ENCODE measurements around the gene HLA-DMA. TPM values are rescaled to one million over a fixed set of nuclear protein-coding genes. Genes with fewer than 3 reads are reported as not detected.

Gene HLA-DMA
- total and polyA plus RNA-seq, 2 of the 13 experiments (the other 11 are each of a cell fraction or from before 2014, with no cell fraction given): 0.70 to 0.71 TPM

DNA sequence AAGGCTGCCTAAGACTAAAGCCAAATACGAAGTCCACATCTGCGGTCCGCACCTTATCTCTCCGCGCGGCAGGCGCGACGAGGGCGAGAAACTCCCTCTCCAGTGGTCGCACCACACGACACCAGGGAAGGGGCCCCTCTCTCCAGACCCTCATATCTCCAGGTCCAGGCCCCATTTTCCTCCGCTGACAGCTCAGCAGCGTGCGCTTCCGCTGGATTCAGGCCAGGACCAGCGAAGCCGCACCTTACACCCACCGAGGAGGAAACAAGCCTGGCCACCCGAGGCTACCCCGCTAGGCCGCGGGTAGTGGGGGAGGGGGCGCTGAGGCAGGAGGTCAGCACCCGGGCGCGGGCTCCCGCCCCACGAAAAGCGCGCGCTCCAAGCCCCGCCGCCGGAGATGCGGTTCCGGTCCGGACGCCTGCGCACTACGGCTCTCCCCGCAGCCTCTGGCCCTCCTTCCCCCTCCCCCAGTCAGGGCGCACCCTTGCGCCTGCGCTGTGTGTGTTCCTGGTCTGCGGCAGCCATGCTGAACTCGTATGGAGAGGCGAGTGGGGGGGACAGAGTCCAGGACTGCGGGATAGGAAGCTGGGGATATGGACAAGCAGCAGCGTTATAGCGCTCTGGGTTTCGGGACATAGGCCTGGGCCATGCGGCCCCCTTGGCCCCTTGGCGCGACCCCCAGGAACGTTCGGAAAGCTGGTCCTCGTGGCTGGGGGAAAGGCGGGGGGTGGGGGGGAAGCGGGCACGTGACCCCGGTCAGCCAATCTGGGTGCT lies 15.4 kb upstream of the HLA-DMA start, which contains the start of gene BRD2 (continued):
- TF ChIP-seq, protein P1, sequence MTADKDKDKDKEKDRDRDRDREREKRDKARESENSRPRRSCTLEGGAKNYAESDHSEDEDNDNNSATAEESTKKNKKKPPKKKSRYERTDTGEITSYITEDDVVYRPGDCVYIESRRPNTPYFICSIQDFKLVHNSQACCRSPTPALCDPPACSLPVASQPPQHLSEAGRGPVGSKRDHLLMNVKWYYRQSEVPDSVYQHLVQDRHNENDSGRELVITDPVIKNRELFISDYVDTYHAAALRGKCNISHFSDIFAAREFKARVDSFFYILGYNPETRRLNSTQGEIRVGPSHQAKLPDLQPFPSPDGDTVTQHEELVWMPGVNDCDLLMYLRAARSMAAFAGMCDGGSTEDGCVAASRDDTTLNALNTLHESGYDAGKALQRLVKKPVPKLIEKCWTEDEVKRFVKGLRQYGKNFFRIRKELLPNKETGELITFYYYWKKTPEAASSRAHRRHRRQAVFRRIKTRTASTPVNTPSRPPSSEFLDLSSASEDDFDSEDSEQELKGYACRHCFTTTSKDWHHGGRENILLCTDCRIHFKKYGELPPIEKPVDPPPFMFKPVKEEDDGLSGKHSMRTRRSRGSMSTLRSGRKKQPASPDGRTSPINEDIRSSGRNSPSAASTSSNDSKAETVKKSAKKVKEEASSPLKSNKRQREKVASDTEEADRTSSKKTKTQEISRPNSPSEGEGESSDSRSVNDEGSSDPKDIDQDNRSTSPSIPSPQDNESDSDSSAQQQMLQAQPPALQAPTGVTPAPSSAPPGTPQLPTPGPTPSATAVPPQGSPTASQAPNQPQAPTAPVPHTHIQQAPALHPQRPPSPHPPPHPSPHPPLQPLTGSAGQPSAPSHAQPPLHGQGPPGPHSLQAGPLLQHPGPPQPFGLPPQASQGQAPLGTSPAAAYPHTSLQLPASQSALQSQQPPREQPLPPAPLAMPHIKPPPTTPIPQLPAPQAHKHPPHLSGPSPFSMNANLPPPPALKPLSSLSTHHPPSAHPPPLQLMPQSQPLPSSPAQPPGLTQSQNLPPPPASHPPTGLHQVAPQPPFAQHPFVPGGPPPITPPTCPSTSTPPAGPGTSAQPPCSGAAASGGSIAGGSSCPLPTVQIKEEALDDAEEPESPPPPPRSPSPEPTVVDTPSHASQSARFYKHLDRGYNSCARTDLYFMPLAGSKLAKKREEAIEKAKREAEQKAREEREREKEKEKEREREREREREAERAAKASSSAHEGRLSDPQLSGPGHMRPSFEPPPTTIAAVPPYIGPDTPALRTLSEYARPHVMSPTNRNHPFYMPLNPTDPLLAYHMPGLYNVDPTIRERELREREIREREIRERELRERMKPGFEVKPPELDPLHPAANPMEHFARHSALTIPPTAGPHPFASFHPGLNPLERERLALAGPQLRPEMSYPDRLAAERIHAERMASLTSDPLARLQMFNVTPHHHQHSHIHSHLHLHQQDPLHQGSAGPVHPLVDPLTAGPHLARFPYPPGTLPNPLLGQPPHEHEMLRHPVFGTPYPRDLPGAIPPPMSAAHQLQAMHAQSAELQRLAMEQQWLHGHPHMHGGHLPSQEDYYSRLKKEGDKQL (CRISPR knock-in tag; IDR thresholded peaks at IDR 0.05; ENCODE audit: low read depth): 0 out of 2 replicates have a peak, but pooled peaks have one; percentile 34
- TF ChIP-seq, protein P2, sequence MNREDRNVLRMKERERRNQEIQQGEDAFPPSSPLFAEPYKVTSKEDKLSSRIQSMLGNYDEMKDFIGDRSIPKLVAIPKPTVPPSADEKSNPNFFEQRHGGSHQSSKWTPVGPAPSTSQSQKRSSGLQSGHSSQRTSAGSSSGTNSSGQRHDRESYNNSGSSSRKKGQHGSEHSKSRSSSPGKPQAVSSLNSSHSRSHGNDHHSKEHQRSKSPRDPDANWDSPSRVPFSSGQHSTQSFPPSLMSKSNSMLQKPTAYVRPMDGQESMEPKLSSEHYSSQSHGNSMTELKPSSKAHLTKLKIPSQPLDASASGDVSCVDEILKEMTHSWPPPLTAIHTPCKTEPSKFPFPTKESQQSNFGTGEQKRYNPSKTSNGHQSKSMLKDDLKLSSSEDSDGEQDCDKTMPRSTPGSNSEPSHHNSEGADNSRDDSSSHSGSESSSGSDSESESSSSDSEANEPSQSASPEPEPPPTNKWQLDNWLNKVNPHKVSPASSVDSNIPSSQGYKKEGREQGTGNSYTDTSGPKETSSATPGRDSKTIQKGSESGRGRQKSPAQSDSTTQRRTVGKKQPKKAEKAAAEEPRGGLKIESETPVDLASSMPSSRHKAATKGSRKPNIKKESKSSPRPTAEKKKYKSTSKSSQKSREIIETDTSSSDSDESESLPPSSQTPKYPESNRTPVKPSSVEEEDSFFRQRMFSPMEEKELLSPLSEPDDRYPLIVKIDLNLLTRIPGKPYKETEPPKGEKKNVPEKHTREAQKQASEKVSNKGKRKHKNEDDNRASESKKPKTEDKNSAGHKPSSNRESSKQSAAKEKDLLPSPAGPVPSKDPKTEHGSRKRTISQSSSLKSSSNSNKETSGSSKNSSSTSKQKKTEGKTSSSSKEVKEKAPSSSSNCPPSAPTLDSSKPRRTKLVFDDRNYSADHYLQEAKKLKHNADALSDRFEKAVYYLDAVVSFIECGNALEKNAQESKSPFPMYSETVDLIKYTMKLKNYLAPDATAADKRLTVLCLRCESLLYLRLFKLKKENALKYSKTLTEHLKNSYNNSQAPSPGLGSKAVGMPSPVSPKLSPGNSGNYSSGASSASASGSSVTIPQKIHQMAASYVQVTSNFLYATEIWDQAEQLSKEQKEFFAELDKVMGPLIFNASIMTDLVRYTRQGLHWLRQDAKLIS (CRISPR knock-in tag; IDR thresholded peaks at IDR 0.05): 0 out of 2 replicates have a peak, but pooled peaks have one; percentile 63
- TF ChIP-seq SIN3A (IDR thresholded peaks at IDR 0.05; ENCODE audit: borderline replicate concordance, low read depth, low read length): peak; percentile 89; the same call in 1 of the 2 replicates
- TF ChIP-seq ZNF589 (CRISPR knock-in tag; conservative IDR thresholded peaks at IDR 0.05): peak; percentile 92; the same call in 1 of the 2 replicates
- no peak for TF ChIP-seq SOX6 (IDR thresholded peaks at IDR 0.05)
- TF ChIP-seq SOX6 (CRISPR knock-in tag; IDR thresholded peaks at IDR 0.05): no peak
- TF ChIP-seq, protein P3, sequence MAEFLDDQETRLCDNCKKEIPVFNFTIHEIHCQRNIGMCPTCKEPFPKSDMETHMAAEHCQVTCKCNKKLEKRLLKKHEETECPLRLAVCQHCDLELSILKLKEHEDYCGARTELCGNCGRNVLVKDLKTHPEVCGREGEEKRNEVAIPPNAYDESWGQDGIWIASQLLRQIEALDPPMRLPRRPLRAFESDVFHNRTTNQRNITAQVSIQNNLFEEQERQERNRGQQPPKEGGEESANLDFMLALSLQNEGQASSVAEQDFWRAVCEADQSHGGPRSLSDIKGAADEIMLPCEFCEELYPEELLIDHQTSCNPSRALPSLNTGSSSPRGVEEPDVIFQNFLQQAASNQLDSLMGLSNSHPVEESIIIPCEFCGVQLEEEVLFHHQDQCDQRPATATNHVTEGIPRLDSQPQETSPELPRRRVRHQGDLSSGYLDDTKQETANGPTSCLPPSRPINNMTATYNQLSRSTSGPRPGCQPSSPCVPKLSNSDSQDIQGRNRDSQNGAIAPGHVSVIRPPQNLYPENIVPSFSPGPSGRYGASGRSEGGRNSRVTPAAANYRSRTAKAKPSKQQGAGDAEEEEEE (CRISPR knock-in tag; IDR thresholded peaks at IDR 0.05; ENCODE audit: borderline replicate concordance): 0 out of 2 replicates have a peak, but pooled peaks have one; percentile 14
- TF ChIP-seq ZNF550 (CRISPR knock-in tag; IDR thresholded peaks at IDR 0.05; ENCODE audit: borderline replicate concordance): 0 out of 2 replicates have a peak, but pooled peaks have one; percentile 64
- TF ChIP-seq, protein P4, sequence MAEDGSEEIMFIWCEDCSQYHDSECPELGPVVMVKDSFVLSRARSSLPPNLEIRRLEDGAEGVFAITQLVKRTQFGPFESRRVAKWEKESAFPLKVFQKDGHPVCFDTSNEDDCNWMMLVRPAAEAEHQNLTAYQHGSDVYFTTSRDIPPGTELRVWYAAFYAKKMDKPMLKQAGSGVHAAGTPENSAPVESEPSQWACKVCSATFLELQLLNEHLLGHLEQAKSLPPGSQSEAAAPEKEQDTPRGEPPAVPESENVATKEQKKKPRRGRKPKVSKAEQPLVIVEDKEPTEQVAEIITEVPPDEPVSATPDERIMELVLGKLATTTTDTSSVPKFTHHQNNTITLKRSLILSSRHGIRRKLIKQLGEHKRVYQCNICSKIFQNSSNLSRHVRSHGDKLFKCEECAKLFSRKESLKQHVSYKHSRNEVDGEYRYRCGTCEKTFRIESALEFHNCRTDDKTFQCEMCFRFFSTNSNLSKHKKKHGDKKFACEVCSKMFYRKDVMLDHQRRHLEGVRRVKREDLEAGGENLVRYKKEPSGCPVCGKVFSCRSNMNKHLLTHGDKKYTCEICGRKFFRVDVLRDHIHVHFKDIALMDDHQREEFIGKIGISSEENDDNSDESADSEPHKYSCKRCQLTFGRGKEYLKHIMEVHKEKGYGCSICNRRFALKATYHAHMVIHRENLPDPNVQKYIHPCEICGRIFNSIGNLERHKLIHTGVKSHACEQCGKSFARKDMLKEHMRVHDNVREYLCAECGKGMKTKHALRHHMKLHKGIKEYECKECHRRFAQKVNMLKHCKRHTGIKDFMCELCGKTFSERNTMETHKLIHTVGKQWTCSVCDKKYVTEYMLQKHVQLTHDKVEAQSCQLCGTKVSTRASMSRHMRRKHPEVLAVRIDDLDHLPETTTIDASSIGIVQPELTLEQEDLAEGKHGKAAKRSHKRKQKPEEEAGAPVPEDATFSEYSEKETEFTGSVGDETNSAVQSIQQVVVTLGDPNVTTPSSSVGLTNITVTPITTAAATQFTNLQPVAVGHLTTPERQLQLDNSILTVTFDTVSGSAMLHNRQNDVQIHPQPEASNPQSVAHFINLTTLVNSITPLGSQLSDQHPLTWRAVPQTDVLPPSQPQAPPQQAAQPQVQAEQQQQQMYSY (CRISPR knock-in tag; IDR thresholded peaks at IDR 0.05): peak; percentile 65; the same call in 1 of the 2 replicates
- TF ChIP-seq ZSCAN31 (CRISPR knock-in tag; IDR thresholded peaks at IDR 0.05; ENCODE audit: low read depth): peak; percentile 91; the same call in 1 of the 2 replicates
- peak; percentile 94 for TF ChIP-seq RARA (CRISPR knock-in tag; IDR thresholded peaks at IDR 0.05)
- TF ChIP-seq ATAD3A (CRISPR knock-in tag; IDR thresholded peaks at IDR 0.05): 0 out of 2 replicates have a peak, but pooled peaks have one; percentile 32
- no peak; the same call in 1 of the 2 replicates for TF ChIP-seq ZNF296 (CRISPR knock-in tag; conservative IDR thresholded peaks at IDR 0.05)
